Naive thymus-derived CD4-positive, alpha-beta T cell (primary cell): Measurements from ENCODE around the gene IL1RAPL2. TPM values are rescaled to one million over a fixed set of nuclear protein-coding genes. Genes with fewer than 3 reads are reported as not detected.
A peak's percentile ranks its signal among the peaks of the same experiment; 100 is the strongest.

Experiments used
- ATAC-seq: fragments of 150-1000 bp; cut with Tn5 transposase; 2 replicates; pipeline ENCODE4 v1.10.0; 2021; ENCODE audit warnings: mild to moderate bottlenecking, moderate library complexity
- CTCF ChIA-PET: fragments of 350-600 bp; sonication (Branson Sonifier 250); formaldehyde crosslinking; loops from one replicate; lab custom pipeline; 2021; ENCODE audit warnings: antibody characterized with exemption; lab: Charles Lee
- POLR2A ChIA-PET: fragments of 350-600 bp; sonication (Branson Sonifier 250); formaldehyde crosslinking; loops from one replicate; lab custom pipeline; 2021; ENCODE audit warnings: antibody characterized with exemption, inconsistent platforms; lab: Charles Lee
- DNase-seq, 9 donors: peaks; one replicate each; pipeline versions ENCODE4 v3.0.0 to v3.0.0-alpha.2; 2020 to 2022; ENCODE audit warnings: mixed read lengths in 1 of 9
- H3K27ac ChIP-seq: one replicate; pipeline ENCODE4 v1.7.0; 2013; ENCODE audit warnings: mild to moderate bottlenecking, low read depth, low read length, moderate library complexity
- H3K27me3 ChIP-seq, 2 donors: one replicate each; pipeline ENCODE4 v1.7.0; 2013; ENCODE audit warnings: low read length in 2 of 2, mild to moderate bottlenecking in 2 of 2, moderate library complexity in 2 of 2; ENCODE audit not compliant: control insufficient read depth in 2 of 2, insufficient read depth in 2 of 2
- H3K36me3 ChIP-seq, 3 experiments: 1 replicate in 2 of 3; 2 replicates in 1 of 3; pipeline ENCODE4 v1.7.0; 2013; ENCODE audit warnings: low read length in 3 of 3, mild to moderate bottlenecking in 3 of 3, moderate library complexity in 1 of 3; ENCODE audit not compliant: insufficient read depth in 3 of 3, control insufficient read depth in 2 of 3
- H3K4me1 ChIP-seq, 2 donors: one replicate each; pipeline ENCODE4 v1.7.0; 2013; ENCODE audit warnings: low read length in 2 of 2, mild to moderate bottlenecking in 2 of 2, moderate library complexity in 1 of 2; ENCODE audit not compliant: control insufficient read depth in 2 of 2, insufficient read depth in 2 of 2
- H3K4me3 ChIP-seq: 2 replicates; pipeline ENCODE4 v1.7.0; 2013; ENCODE audit warnings: mild to moderate bottlenecking, low read length
- H3K9me3 ChIP-seq, 3 experiments: 1 replicate in 2 of 3; 2 replicates in 1 of 3; pipeline ENCODE4 v1.7.0; 2013; ENCODE audit warnings: low read length in 3 of 3; ENCODE audit not compliant: control insufficient read depth in 2 of 3
- H3K27ac Mint-ChIP-seq, 9 donors: one replicate each; pipeline ENCODE4 v1.8.0; 2020 to 2022; ENCODE audit warnings: mixed read lengths in 9 of 9, mild to moderate bottlenecking in 8 of 9, moderate library complexity in 5 of 9, inconsistent platforms in 2 of 9
- H3K27me3 Mint-ChIP-seq, 5 donors: one replicate each; pipeline ENCODE4 v1.8.0; 2021 to 2022; ENCODE audit warnings: mixed read lengths in 5 of 5, mild to moderate bottlenecking in 1 of 5
- H3K36me3 Mint-ChIP-seq, 5 donors: one replicate each; pipeline ENCODE4 v1.8.0; 2020 to 2022; ENCODE audit warnings: mixed read lengths in 5 of 5, mild to moderate bottlenecking in 3 of 5, inconsistent platforms in 1 of 5
- H3K4me1 Mint-ChIP-seq, 7 donors: one replicate each; pipeline ENCODE4 v1.8.0; 2020 to 2022; ENCODE audit warnings: mixed read lengths in 7 of 7, mild to moderate bottlenecking in 3 of 7, inconsistent platforms in 1 of 7
- H3K4me3 Mint-ChIP-seq, 10 donors: one replicate each; pipeline ENCODE4 v1.8.0; 2020 to 2022; ENCODE audit warnings: mild to moderate bottlenecking in 10 of 10, mixed read lengths in 10 of 10, moderate library complexity in 6 of 10, inconsistent platforms in 2 of 10
- H3K9me3 Mint-ChIP-seq, 11 donors: one replicate each; pipeline ENCODE4 v1.8.0; 2020 to 2022; ENCODE audit warnings: mixed read lengths in 11 of 11, mild to moderate bottlenecking in 4 of 11, inconsistent platforms in 1 of 11, moderate library complexity in 1 of 11
- intact Hi-C, 2 donors: fragments of 100-400 bp; cut with micrococcal nuclease; formaldehyde crosslinking; loops; one replicate each; pipeline ENCODE4 v1.15.1; 2023
- polyA plus RNA-seq, 2 donors: library from polyadenylated mRNA; unstranded; fragments of 300-500 nt; fragmentation: Illumina TruSeq; gene quantifications; one replicate each; pipeline ENCODE4 v1.2.3, GENCODE V29; 2021
- total RNA-seq, 6 experiments: library from RNA in 5 of 6; stranded (reverse) in 5 of 6; gene quantifications; 1 replicate in 5 of 6; 2 replicates in 1 of 6; pipeline ENCODE4 v1.2.3 and lab custom pipeline; 2021 to 2026

IL1RAPL2 gene
- total and polyA plus RNA-seq, 7 experiments from 2014 or later, result not detected

DNA sequence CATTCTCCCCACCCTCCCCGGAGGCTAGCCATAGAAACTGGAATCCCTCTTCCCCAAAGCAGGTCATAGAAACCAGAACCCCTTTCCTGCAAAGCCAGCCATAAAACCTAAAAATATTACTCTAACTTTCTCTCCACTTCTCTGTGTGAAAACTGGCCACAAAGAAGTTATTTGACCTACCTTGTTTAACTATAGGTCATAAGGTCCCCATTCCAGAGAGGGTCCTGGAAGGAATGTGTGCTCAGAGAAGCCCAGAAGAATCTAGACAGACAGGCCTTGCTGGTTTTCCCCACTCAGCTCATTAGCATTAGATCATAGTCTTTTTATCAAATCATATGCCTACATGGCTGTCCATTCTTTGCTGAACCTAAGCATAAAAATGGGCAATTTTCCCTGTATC lies 707.3 kb downstream of the IL1RAPL2 start:
- H3K9me3 Mint-ChIP-seq, result peaks cover 0 to 4% (median 0%) of the 10 kb centered on the region in 11 donors
- H3K4me1 Mint-ChIP-seq, result peaks cover 0 to 1% (median 0%) of the 10 kb centered on the region in 7 donors
- H3K27me3 Mint-ChIP-seq, result no peaks in the 10 kb centered on the region
- Histone ChIP-seq H3K4me1 (no peaks in the 10 kb centered on the region), H3K27ac (no peak overlapping the region), H3K27me3 (no peaks in the 10 kb centered on the region), H3K4me3 (no peak overlapping the region), H3K9me3 (no peaks in the 10 kb centered on the region), H3K36me3 (no peaks in the 10 kb centered on the region)
- H3K27ac Mint-ChIP-seq, result no peak overlapping the region
- no peak for ATAC-seq
- intact Hi-C loops, result no loop called here
- POLR2A ChIA-PET, result no interaction called here
- H3K36me3 Mint-ChIP-seq, result no peaks in the 10 kb centered on the region
- no peak overlapping the region for H3K4me3 Mint-ChIP-seq
- DNase-seq, result no peak
- CTCF ChIA-PET, result no interaction called here

DNA sequence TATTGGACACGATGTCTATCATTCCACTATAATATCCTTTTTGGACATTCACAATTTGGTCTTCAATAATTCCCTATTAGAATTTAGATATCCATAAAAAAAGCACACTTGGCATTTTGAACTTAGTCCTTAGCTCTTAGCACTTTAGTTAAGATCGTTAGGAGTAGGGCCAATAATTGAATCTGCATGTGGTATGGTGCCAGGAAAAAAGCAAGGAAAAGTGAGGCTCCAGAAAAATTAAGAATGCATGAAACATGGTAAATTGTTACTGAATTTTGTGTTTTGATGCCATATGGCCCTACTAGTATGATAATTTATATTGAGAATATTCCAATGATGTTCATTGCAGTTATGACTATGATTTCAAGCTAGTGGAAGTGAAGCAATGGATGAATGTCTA lies 708.1 kb downstream of the IL1RAPL2 start:
- Histone ChIP-seq H3K4me3 (no peak overlapping the region), H3K4me1 (no peaks in the 10 kb centered on the region), H3K27ac (no peak overlapping the region), H3K27me3 (no peaks in the 10 kb centered on the region), H3K9me3 (no peaks in the 10 kb centered on the region), H3K36me3 (no peaks in the 10 kb centered on the region)
- ATAC-seq, result no peak
- H3K4me3 Mint-ChIP-seq, result no peak overlapping the region
- no peaks in the 10 kb centered on the region for H3K36me3 Mint-ChIP-seq
- no peaks in the 10 kb centered on the region for H3K27me3 Mint-ChIP-seq
- H3K9me3 Mint-ChIP-seq, result peaks cover 0 to 4% (median 0%) of the 10 kb centered on the region in 11 donors
- ChIA-PET POLR2A (no interaction called here), CTCF (no interaction called here)
- H3K27ac Mint-ChIP-seq, result no peak overlapping the region
- no peak for DNase-seq
- intact Hi-C loops, result no loop called here
- peaks cover 0 to 1% (median 0%) of the 10 kb centered on the region in 7 donors for H3K4me1 Mint-ChIP-seq

DNA sequence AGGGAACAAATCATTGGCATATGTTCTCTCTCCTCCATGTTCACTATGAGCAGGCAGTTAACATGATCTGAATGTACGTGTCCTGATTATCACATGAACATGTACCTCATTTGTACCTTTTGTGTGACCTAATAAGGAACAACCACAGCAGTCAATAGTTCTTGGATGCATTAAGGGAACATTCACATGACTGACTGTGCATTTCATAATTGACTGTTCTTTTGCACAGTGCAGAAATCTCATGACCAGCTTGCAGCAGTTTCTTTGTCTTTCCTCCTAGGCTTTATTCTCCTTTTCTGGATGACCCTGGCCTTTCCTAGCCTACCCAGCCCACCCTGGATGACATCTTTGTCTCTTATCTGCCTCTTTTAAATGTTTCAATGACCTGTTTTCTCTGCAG lies 711.1 kb downstream of the IL1RAPL2 start:
- H3K4me1 ChIP-seq, result no peaks in the 10 kb centered on the region
- Mint-ChIP-seq H3K36me3 (no peaks in the 10 kb centered on the region), H3K27me3 (no peaks in the 10 kb centered on the region), H3K4me1 (peaks cover 0 to 1% (median 0%) of the 10 kb centered on the region in 7 donors), H3K9me3 (peaks cover 0 to 2% (median 0%) of the 10 kb centered on the region in 11 donors), H3K4me3 (no peak overlapping the region), H3K27ac (no peak overlapping the region)
- CTCF ChIA-PET, result no interaction called here
- intact Hi-C loops, result no loop called here
- H3K27me3 ChIP-seq, result no peaks in the 10 kb centered on the region
- no peak overlapping the region for H3K27ac ChIP-seq
- H3K4me3 ChIP-seq, result no peak overlapping the region
- POLR2A ChIA-PET, result no interaction called here
- DNase-seq (no peak), ATAC-seq (no peak)
- no peaks in the 10 kb centered on the region for H3K36me3 ChIP-seq
- H3K9me3 ChIP-seq, result no peaks in the 10 kb centered on the region

DNA sequence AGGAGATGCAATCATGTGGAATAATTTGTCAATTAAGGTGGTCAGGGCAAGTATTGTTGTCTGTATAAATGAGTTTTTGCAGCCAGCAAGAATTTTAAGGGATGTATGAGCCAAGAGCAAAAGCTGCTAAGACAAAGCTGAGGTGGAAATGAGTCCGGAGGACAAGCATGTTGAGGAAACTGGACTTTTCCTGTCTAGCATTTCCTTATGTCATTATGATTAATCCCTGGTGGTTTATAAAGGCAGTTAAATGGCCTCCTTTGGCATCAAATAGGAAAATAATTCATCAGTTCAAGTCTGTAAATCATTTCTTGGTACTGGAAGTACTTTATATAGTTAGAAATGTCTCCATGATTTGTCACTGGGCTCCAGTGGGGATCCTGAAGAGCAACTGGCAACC lies 716.1 kb downstream of the IL1RAPL2 start:
- H3K27ac Mint-ChIP-seq, result no peak overlapping the region
- Histone ChIP-seq H3K36me3 (no peaks in the 10 kb centered on the region), H3K27me3 (no peaks in the 10 kb centered on the region), H3K4me1 (no peaks in the 10 kb centered on the region), H3K9me3 (no peaks in the 10 kb centered on the region), H3K27ac (no peak overlapping the region), H3K4me3 (no peak overlapping the region)
- POLR2A ChIA-PET, result no interaction called here
- no peaks in the 10 kb centered on the region for H3K36me3 Mint-ChIP-seq
- peaks cover 0 to 1% (median 0%) of the 10 kb centered on the region in 7 donors for H3K4me1 Mint-ChIP-seq
- H3K27me3 Mint-ChIP-seq, result no peaks in the 10 kb centered on the region
- intact Hi-C loops, result no loop called here
- no peak for ATAC-seq
- DNase-seq, result no peak
- H3K4me3 Mint-ChIP-seq, result no peak overlapping the region
- CTCF ChIA-PET, result no interaction called here
- H3K9me3 Mint-ChIP-seq, result peaks cover 0 to 7% (median 0%) of the 10 kb centered on the region in 11 donors

DNA sequence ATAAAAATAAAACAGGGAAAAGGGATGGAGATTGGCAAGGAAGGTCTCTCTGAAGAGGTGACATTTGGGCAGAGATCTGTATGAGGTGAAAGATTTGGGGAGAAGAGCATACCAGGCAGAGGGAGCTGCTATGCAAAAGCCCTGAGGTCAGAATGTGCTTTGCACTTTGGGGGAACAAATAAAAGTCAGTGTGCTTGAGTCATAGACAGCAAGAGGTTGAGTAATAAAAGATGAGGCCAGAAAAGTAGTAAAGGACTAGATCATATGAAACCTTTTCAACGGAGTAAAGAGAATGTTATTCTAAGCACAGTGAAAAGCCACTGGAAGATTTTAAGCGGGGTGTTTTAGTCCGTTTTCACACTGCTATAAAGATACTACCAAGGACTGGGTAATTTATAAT lies 731.0 kb downstream of the IL1RAPL2 start:
- no peak overlapping the region for H3K4me3 Mint-ChIP-seq
- Histone ChIP-seq H3K27ac (no peak overlapping the region), H3K36me3 (no peaks in the 10 kb centered on the region), H3K27me3 (no peaks in the 10 kb centered on the region), H3K4me3 (no peak overlapping the region), H3K4me1 (no peaks in the 10 kb centered on the region), H3K9me3 (no peaks in the 10 kb centered on the region)
- intact Hi-C loops, result no loop called here
- peaks cover 0 to 7% (median 0%) of the 10 kb centered on the region in 11 donors for H3K9me3 Mint-ChIP-seq
- ATAC-seq, result no peak
- CTCF ChIA-PET, result no interaction called here
- H3K36me3 Mint-ChIP-seq, result no peaks in the 10 kb centered on the region
- H3K4me1 Mint-ChIP-seq, result no peaks in the 10 kb centered on the region
- peak overlapping the region in 1 of 9 donors; percentile 5 for H3K27ac Mint-ChIP-seq
- POLR2A ChIA-PET, result no interaction called here
- no peaks in the 10 kb centered on the region for H3K27me3 Mint-ChIP-seq
- no peak for DNase-seq

DNA sequence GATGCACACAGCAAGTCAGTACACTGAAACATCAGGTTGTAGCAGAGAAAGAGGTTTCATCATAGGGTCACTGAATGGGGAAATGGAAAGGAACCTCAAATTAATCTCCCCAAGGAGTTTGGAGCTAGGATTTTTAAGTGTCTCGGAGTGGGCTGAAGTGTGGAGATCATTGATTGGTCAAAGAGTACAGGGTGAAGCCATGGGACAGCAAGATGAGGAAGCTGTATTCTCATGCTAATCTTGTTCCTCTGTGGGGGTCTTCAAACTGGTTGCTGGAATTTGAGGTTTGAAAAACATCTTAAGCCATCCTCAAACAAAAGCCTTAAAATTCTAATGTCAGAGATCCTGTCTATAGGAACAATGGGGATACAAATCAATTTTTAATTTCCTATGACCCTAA lies 733.3 kb downstream of the IL1RAPL2 start:
- no peak for DNase-seq
- Mint-ChIP-seq H3K4me1 (no peaks in the 10 kb centered on the region), H3K36me3 (no peaks in the 10 kb centered on the region), H3K27me3 (no peaks in the 10 kb centered on the region), H3K9me3 (peaks cover 0 to 9% (median 0%) of the 10 kb centered on the region in 11 donors), H3K4me3 (no peak overlapping the region), H3K27ac (no peak overlapping the region)
- no peak for ATAC-seq
- H3K27ac ChIP-seq, result no peak overlapping the region
- H3K36me3 ChIP-seq, result no peaks in the 10 kb centered on the region
- no peaks in the 10 kb centered on the region for H3K4me1 ChIP-seq
- no peak overlapping the region for H3K4me3 ChIP-seq
- no peaks in the 10 kb centered on the region for H3K9me3 ChIP-seq
- intact Hi-C loops, result no loop called here
- ChIA-PET POLR2A (no interaction called here), CTCF (no interaction called here)
- H3K27me3 ChIP-seq, result no peaks in the 10 kb centered on the region

DNA sequence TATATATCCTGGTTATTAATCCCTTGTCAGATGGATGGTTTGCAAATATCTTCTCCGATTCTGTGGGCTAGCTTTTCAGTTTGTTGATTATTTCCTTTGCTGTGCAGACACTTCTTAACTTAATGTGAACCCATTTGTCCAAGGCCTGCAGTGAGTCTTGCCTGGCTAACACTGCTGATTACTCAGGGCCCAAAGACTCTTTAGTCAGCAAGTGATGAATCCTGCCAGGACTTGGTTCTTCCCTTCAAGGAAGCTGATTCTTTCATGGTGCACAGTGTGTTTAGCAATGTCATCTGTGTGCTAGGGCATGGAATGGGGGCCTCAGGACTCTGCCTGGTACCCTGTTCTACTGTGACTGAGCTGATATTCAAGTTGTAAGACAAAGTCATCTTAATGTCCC lies 736.2 kb downstream of the IL1RAPL2 start:
- Mint-ChIP-seq H3K27me3 (no peaks in the 10 kb centered on the region), H3K4me3 (peak overlapping the region in 1 of 10 donors; percentile 40), H3K27ac (no peak overlapping the region), H3K4me1 (no peaks in the 10 kb centered on the region), H3K9me3 (peaks cover 0 to 9% (median 0%) of the 10 kb centered on the region in 11 donors), H3K36me3 (no peaks in the 10 kb centered on the region)
- Histone ChIP-seq H3K9me3 (no peaks in the 10 kb centered on the region), H3K27ac (no peak overlapping the region), H3K27me3 (no peaks in the 10 kb centered on the region), H3K4me3 (no peak overlapping the region), H3K36me3 (no peaks in the 10 kb centered on the region), H3K4me1 (no peaks in the 10 kb centered on the region)
- DNase-seq, result no peak
- CTCF ChIA-PET, result no interaction called here
- intact Hi-C loops, result no loop called here
- POLR2A ChIA-PET, result no interaction called here
- no peak for ATAC-seq
